ENCODE measurements around the gene ERFL. TPM values are rescaled to one million over a fixed set of nuclear protein-coding genes. Genes with fewer than 3 reads are reported as not detected.

The ERFL gene
- total and polyA plus RNA-seq, 2 donors (not counting 1 experiment from before 2014, with no cell fraction given), result 2.3 to 5.5 TPM

DNA sequence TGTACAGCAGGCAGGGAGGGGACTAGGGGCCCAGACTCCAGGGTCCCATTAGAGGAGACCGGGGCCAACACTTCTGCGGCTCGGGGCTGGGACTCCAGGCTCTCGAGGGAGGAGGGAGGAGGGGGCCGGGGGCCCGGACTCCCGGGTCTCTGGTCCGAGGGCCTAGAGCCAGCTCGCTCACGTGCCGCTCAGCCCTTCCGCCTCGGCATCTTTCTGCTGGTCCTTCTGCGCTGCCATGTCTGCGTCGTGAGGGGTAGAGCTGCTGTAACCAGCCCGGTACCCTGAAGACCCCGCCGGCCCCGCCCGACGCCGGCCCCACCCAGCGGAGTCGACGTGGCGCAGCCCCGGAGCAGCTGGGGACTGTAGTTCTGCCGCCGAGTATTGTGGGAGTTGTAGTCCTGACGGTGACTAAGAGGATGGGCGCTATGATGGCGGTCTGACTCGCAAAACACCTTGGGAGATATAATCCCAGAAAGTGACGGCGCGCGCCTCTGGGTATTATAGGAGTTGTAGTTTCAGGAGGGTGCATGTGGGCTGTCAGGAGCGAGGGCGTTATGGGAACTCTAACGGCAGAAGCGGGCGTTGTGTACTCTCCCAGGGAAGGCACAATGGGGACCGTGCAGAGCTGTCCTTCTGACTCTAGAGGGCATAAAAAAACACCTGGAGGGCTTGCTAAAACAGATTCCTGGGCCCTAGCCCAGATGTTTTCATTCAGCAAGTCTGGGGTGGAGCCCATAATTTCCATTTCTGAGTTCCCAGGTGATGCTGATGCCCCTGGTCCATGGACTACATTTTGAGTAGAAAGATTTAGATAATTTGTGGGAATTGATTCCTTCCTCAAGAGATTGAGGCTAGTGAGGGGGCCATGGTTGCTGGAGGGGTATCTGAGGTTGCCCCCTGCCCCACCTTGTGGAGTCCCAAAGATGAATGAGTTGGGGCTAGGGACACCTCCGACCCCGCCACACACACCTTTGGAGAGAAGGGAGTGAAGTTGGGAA is 31.1 kb upstream of the ERFL start, which contains the start of gene RABAC1:
RABAC1 (minus strand) TSS at position 266 of the 998 bp plus-strand sequence; CDS start at position 237, 29 bp downstream.
- H3K4me3 ChIP-seq (ENCODE audit: control extremely low read depth in 1 of 5, extremely low read depth in 1 of 5, insufficient read depth in 1 of 5, low read depth in 2 of 5, low read length in 4 of 5), result peak within 1 kb of the TSS; percentile 57 to 94 (median 81)

More for the DNA sequence above, 31.1 kb upstream of the ERFL start, which contains the start of gene RABAC1:
- Histone ChIP-seq H3K9me3 (ENCODE audit: control extremely low read depth in 1 of 3, control insufficient read depth in 2 of 3, insufficient read depth in 1 of 3, low read length in 2 of 3) (no peaks in the 10 kb centered on the region), H3K27ac (ENCODE audit: low read length in 2 of 2) (peak within 1 kb of the TSS; percentile 78), H4K20me1 (ENCODE audit: control insufficient read depth, insufficient read depth, low read length, poor library complexity, severe bottlenecking) (no peaks in the 10 kb centered on the region), H3K4me1 (ENCODE audit: control insufficient read depth in 2 of 2, insufficient read depth in 2 of 2, low read length in 2 of 2) (peaks cover 10 to 22% of the 10 kb centered on the region in 2 donors), H3K27me3 (replicated peaks in 1 of 4; ENCODE audit: control extremely low read depth in 1 of 4, control insufficient read depth in 3 of 4, insufficient read depth in 4 of 4, low read length in 3 of 4) (no peaks in the 10 kb centered on the region), H2AFZ (ENCODE audit: insufficient read depth, low read depth, low read length, poor library complexity, severe bottlenecking) (peak within 1 kb of the TSS; percentile 93), H3K36me3 (replicated peaks in 1 of 2; ENCODE audit: control extremely low read depth in 1 of 2, control insufficient read depth in 1 of 2, extremely low read depth in 1 of 2, insufficient read depth in 2 of 2, low read length in 1 of 2) (peaks cover 0 to 3% of the 10 kb centered on the region in 2 experiments), H3K79me2 (ENCODE audit: control insufficient read depth, insufficient read depth, low read length) (no peaks in the 10 kb centered on the region), H3K9ac (ENCODE audit: low read length) (peak within 1 kb of the TSS; percentile 83), H3K4me2 (replicated peaks; ENCODE audit: low read depth, low read length, poor library complexity, severe bottlenecking) (peak within 1 kb of the TSS; percentile 96)
- Mint-ChIP-seq H3K9me3 (ENCODE audit: insufficient read depth) (no peaks in the 10 kb centered on the region), H3K27me3 (no peaks in the 10 kb centered on the region), H3K4me1 (peaks cover 18% of the 10 kb centered on the region), H3K27ac (peak within 1 kb of the TSS; percentile 89), H3K4me3 (peak within 1 kb of the TSS; percentile 99)
- ChIA-PET CTCF (interaction anchor here (0.9 to 4.8 kb wide), 8 partner anchors 9 to 205 kb away, joined by 3 to 49 read pairs (median 10); partner anchors contain the start of genes CEACAM3 and RPS19), POLR2A (interaction anchor here (0.5 to 2.9 kb wide), 14 partner anchors 13 to 406 kb away, joined by 3 to 16 read pairs (median 4); partner anchors contain the start of genes PAFAH1B3, PRR19 and RPS19)
- 3% methylated on average over 45 of the region's 46 CpGs for WGBS (ENCODE audit: insufficient coverage)
- DNase-seq, result peak; percentile 89
- intact Hi-C loops (cut with micrococcal nuclease), result loop anchor here (1.0 to 10.0 kb wide), 7 partner anchors 15 to 165 kb away; partner anchors contain the start of genes ATP1A3, CEACAM3 and RPS19
- peak; percentile 90 for ATAC-seq (ENCODE audit: low read depth)
- no peak for TF ChIP-seq EZH2 (IDR thresholded peaks at IDR 0.05; ENCODE audit: borderline replicate concordance, insufficient read depth, low read depth, low read length, poor library complexity, severe bottlenecking)
- TF ChIP-seq, protein P1, sequence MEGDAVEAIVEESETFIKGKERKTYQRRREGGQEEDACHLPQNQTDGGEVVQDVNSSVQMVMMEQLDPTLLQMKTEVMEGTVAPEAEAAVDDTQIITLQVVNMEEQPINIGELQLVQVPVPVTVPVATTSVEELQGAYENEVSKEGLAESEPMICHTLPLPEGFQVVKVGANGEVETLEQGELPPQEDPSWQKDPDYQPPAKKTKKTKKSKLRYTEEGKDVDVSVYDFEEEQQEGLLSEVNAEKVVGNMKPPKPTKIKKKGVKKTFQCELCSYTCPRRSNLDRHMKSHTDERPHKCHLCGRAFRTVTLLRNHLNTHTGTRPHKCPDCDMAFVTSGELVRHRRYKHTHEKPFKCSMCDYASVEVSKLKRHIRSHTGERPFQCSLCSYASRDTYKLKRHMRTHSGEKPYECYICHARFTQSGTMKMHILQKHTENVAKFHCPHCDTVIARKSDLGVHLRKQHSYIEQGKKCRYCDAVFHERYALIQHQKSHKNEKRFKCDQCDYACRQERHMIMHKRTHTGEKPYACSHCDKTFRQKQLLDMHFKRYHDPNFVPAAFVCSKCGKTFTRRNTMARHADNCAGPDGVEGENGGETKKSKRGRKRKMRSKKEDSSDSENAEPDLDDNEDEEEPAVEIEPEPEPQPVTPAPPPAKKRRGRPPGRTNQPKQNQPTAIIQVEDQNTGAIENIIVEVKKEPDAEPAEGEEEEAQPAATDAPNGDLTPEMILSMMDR (IDR thresholded peaks at IDR 0.05), result peak; percentile 44
